OCI-LY7 (cell line): ENCODE measurements around the gene SRSF8.

Experiments used
- CTCF ChIP-seq: fragments of 200-600 bp; sonication (generic); conservative IDR thresholded peaks from 2 replicates; pipeline ENCODE4 v1.5.1; 2014; ENCODE audit warnings: mild to moderate bottlenecking, antibody characterized with exemption, low read length, moderate library complexity, mixed read lengths
- EZH2phosphoT487 ChIP-seq: fragments of 200-600 bp; sonication (generic); IDR thresholded peaks from 2 replicates; pipeline ENCODE4 v1.6.1; 2018; ENCODE audit warnings: low read depth, borderline replicate concordance, mild to moderate bottlenecking, mixed run types, antibody characterized with exemption, low read length, moderate library complexity, mixed read lengths

GRCh38 chr11:95111923-95112540, 45.3 kb downstream of the SRSF8 start:
- TF ChIP-seq CTCF (no peak), EZH2phosphoT487 (no peak)
